Nephron (organoid): Measurements from ENCODE around the gene PLCB4.

Source experiments
- H3K27ac Mint-ChIP-seq, 3 experiments: 2 replicates each; pipeline ENCODE4 v1.8.0; 2020; ENCODE audit warnings: mixed read lengths in 3 of 3, mild to moderate bottlenecking in 2 of 3, moderate library complexity in 1 of 3
- H3K27me3 Mint-ChIP-seq: 2 replicates; pipeline ENCODE4 v1.8.0; 2021; ENCODE audit warnings: low read depth, mild to moderate bottlenecking, moderate library complexity, mixed read lengths
- H3K36me3 Mint-ChIP-seq: 2 replicates; pipeline ENCODE4 v1.8.0; 2020; ENCODE audit warnings: low read depth, mixed read lengths
- H3K4me1 Mint-ChIP-seq: 2 replicates; pipeline ENCODE4 v1.8.0; 2020; ENCODE audit warnings: mixed read lengths
- H3K4me3 Mint-ChIP-seq, 3 experiments: 2 replicates each; pipeline ENCODE4 v1.8.0; 2020; ENCODE audit warnings: mild to moderate bottlenecking in 3 of 3, mixed read lengths in 3 of 3, moderate library complexity in 2 of 3
- H3K9me3 Mint-ChIP-seq: 2 replicates; pipeline ENCODE4 v1.8.0; 2020; ENCODE audit warnings: mixed read lengths
- CTCF ChIP-seq, 3 experiments: fragments of 200-600 bp; sonication (generic); IDR thresholded peaks; one replicate each; pipeline ENCODE4 v1.5.0; 2021; ENCODE audit warnings: antibody characterized with exemption in 3 of 3; ENCODE audit not compliant: unreplicated experiment in 3 of 3

Gene PLCB4

GRCh38 chr20:9129756-9130155 lies 60.9 kb downstream of the PLCB4 start:
- Mint-ChIP-seq H3K9me3 (no peaks in the 10 kb centered on the region), H3K27ac (peak overlapping the region; percentile 85 to 92 (median 90)), H3K4me3 (peak overlapping the region in 2 of 3 experiments; percentile 16 to 29), H3K4me1 (peaks cover 30% of the 10 kb centered on the region), H3K27me3 (no peaks in the 10 kb centered on the region), H3K36me3 (peaks cover 13% of the 10 kb centered on the region)
- no peak for TF ChIP-seq CTCF (IDR thresholded peaks at IDR 0.05; ENCODE audit: unreplicated experiment in 3 of 3)

DNA sequence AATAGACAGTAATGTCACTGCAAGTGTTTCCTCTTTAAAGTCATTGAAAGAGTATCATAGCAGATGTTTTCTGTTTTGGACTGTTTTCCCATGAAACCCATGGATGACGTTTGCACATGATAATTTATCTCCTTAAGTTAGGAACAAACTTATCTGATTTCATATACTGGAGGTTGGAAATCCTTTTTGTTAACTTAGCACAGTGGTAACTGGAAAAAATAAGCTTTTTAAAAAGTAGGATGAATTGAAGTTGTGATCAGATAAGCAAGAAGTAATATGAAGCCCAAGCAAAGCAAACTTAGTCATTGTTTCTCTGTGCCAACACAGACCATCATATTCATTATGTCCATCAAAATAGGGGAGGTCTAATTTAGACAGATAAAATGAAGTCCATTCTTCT lies 61.6 kb downstream of the PLCB4 start:
- Mint-ChIP-seq H3K4me1 (peaks cover 30% of the 10 kb centered on the region), H3K4me3 (peak overlapping the region; percentile 2 to 29 (median 13)), H3K36me3 (peaks cover 13% of the 10 kb centered on the region), H3K27me3 (no peaks in the 10 kb centered on the region), H3K27ac (peak overlapping the region; percentile 85 to 92 (median 90)), H3K9me3 (no peaks in the 10 kb centered on the region)
- TF ChIP-seq CTCF (IDR thresholded peaks at IDR 0.05; ENCODE audit: unreplicated experiment in 3 of 3), result no peak

GRCh38 chr20:9131841-9132240 lies 63.0 kb downstream of the PLCB4 start:
- Mint-ChIP-seq H3K27ac (peak overlapping the region in 2 of 3 experiments; percentile 85 to 90), H3K36me3 (peaks cover 13% of the 10 kb centered on the region), H3K9me3 (no peaks in the 10 kb centered on the region), H3K4me1 (peaks cover 26% of the 10 kb centered on the region), H3K4me3 (no peak overlapping the region), H3K27me3 (no peaks in the 10 kb centered on the region)
- TF ChIP-seq CTCF (IDR thresholded peaks at IDR 0.05; ENCODE audit: unreplicated experiment in 3 of 3), result no peak

- Mint-ChIP-seq H3K9me3 (peaks cover 4% of the 10 kb centered on the region), H3K27me3 (no peaks in the 10 kb centered on the region), H3K4me1 (peaks cover 21% of the 10 kb centered on the region), H3K36me3 (peaks cover 17% of the 10 kb centered on the region), H3K27ac (no peak overlapping the region), H3K4me3 (no peak overlapping the region)
- no peak for TF ChIP-seq CTCF (IDR thresholded peaks at IDR 0.05; ENCODE audit: unreplicated experiment in 3 of 3)
Measured at GRCh38 chr20:9134346-9134745, 65.5 kb downstream of the PLCB4 start.

DNA sequence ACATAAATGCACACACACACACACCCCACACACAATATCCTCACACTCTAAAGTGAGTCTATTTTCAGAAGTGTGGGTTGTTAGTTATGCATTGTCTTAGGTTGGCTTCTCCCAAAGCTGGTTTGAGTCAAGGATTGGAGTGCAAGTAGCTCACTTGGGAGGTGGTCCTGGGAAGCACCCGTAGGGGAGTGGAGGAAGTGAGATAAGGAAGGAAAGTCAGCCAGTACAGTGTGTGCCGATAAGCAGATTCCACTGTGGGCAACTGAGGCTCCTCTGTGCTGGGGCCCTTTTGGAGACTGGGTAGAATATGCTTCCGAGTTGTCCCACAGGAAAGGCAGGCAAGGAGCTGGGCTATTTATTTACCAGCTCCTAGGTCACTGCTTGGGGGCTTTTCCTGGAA lies 67.2 kb downstream of the PLCB4 start:
- Mint-ChIP-seq H3K9me3 (peaks cover 7% of the 10 kb centered on the region), H3K36me3 (peaks cover 21% of the 10 kb centered on the region), H3K4me1 (peaks cover 13% of the 10 kb centered on the region), H3K27ac (no peak overlapping the region), H3K4me3 (no peak overlapping the region), H3K27me3 (no peaks in the 10 kb centered on the region)
- no peak for TF ChIP-seq CTCF (IDR thresholded peaks at IDR 0.05; ENCODE audit: unreplicated experiment in 3 of 3)

DNA sequence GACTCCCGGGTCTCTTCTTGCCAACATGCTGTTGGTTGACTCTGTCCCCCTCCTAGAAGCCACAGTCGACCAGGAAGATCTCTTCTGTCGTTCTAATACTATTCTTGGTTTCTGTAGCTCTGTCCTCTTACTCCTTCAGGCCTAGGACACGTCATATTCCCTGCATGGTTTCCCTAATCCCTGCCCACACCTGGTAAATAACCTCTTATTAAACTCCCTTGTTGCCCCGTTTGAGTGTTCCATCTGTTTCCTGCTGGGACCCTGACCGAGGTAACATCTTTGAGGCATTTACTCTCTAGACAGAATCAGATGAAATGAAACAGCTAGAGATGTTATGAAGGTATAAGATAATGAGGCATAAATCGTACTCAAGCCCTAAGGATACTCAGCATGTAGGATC lies 68.1 kb downstream of the PLCB4 start:
- Mint-ChIP-seq H3K4me1 (peaks cover 10% of the 10 kb centered on the region), H3K4me3 (no peak overlapping the region), H3K27ac (no peak overlapping the region), H3K36me3 (peaks cover 21% of the 10 kb centered on the region), H3K27me3 (no peaks in the 10 kb centered on the region), H3K9me3 (peaks cover 7% of the 10 kb centered on the region)
- TF ChIP-seq CTCF (IDR thresholded peaks at IDR 0.05; ENCODE audit: unreplicated experiment in 3 of 3), result no peak
